ENCODE results near the gene SRF. TPM values are rescaled to one million over a fixed set of nuclear protein-coding genes. Genes with fewer than 3 reads are reported as not detected.

SRF gene
- total and polyA plus RNA-seq, 8 donors, result 7.2 to 12.8 (median 10.9) TPM

DNA sequence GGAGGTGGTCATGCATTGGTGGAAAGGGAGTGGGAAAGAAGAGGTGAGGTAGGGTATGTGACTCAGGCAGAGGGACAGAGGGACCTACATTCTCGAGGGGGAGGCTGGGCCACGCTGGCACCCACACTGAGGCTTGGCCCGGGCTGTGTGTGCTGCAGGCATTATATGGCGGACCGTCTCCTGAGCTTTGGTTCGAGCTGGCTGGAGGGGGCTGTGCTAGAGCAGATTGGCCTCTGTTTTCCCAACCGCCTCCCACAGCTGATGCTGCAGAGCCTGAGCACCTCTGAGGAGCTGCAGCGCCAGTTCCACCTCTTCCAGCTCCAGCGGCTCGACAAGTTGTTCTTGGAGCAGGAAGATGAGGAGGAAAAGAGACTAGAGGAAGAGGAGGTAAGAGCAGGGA lies 34.8 kb downstream of the SRF start:
- 95 to 97% methylated on average over 10 of the region's 10 CpGs for WGBS, 2 donors
- Histone ChIP-seq H3K27me3 (no peaks in the 10 kb centered on the region), H3K36me3 (no peaks in the 10 kb centered on the region), H3K27ac (no peak overlapping the region), H3K4me3 (no peak overlapping the region), H3K4me1 (no peaks in the 10 kb centered on the region), H3K9me3 (no peaks in the 10 kb centered on the region)
- intact Hi-C loops (cut with DNase I), result no loop called here
- DNase-seq, result no peak
- TF ChIP-seq CTCF (IDR thresholded peaks at IDR 0.05), result no peak
- no peak for FAIRE-seq
- ATAC-seq, result no peak

- Histone ChIP-seq H3K36me3 (no peaks in the 10 kb centered on the region), H3K4me1 (no peaks in the 10 kb centered on the region), H3K27me3 (no peaks in the 10 kb centered on the region), H3K4me3 (no peak overlapping the region), H3K9me3 (no peaks in the 10 kb centered on the region), H3K27ac (no peak overlapping the region)
- intact Hi-C loops (cut with DNase I), result no loop called here
- TF ChIP-seq CTCF (IDR thresholded peaks at IDR 0.05), result no peak
- FAIRE-seq, result no peak
- no peak for DNase-seq
- 93 to 94% methylated on average over 2 of the region's 2 CpGs for WGBS, 2 donors
- no peak for ATAC-seq
Observed at GRCh38 chr6:43207286-43207685, 36.2 kb downstream of the SRF start.

- no peak overlapping the region for H3K4me3 ChIP-seq
- H3K4me1 ChIP-seq, result no peaks in the 10 kb centered on the region
- H3K36me3 ChIP-seq, result no peaks in the 10 kb centered on the region
- 44 to 58% methylated on average over 1 of the region's 1 CpG for WGBS, 2 donors
- ATAC-seq (peak in 1 of 4 donors; percentile 13), DNase-seq (no peak), FAIRE-seq (no peak)
- intact Hi-C loops (cut with DNase I), result no loop called here
- no peak for TF ChIP-seq CTCF (IDR thresholded peaks at IDR 0.05)
- no peaks in the 10 kb centered on the region for H3K9me3 ChIP-seq
- H3K27me3 ChIP-seq, result no peaks in the 10 kb centered on the region
- peak overlapping the region in 1 of 4 donors; percentile 10 for H3K27ac ChIP-seq
Observed at GRCh38 chr6:43211955-43212354, 40.9 kb downstream of the SRF start.

GRCh38 chr6:43213431-43213830 lies 42.4 kb downstream of the SRF start:
- no peak for TF ChIP-seq CTCF (IDR thresholded peaks at IDR 0.05)
- DNase-seq (no peak), FAIRE-seq (no peak), ATAC-seq (no peak)
- no peaks in the 10 kb centered on the region for H3K36me3 ChIP-seq
- H3K4me1 ChIP-seq, result no peaks in the 10 kb centered on the region
- H3K4me3 ChIP-seq, result no peak overlapping the region
- intact Hi-C loops (cut with DNase I), result no loop called here
- H3K9me3 ChIP-seq, result no peaks in the 10 kb centered on the region
- 85 to 88% methylated on average over 11 of the region's 11 CpGs for WGBS, 2 donors
- H3K27ac ChIP-seq, result no peak overlapping the region
- H3K27me3 ChIP-seq, result no peaks in the 10 kb centered on the region

DNA sequence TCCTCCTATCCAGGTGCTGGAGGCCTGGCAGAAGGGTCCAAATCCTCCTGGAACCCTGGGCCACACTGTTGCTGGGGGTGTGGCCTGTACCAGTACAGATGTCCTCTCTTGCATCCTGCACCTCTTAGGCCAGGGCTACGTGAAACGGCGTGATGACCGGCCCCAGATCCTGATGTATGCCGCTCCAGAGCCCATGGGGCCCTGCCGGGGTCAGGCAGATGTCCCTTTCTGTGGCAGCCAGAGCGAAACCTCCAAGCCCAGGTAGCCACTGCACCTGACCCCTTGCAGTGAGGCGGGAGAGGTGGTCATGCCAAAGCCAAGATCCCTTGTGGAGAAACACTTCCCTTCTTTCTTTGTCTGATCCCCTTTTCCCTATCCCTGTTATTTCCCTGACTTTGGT lies 44.0 kb downstream of the SRF start:
- Histone ChIP-seq H3K27ac (no peak overlapping the region), H3K36me3 (no peaks in the 10 kb centered on the region), H3K27me3 (no peaks in the 10 kb centered on the region), H3K4me1 (no peaks in the 10 kb centered on the region), H3K4me3 (no peak overlapping the region), H3K9me3 (no peaks in the 10 kb centered on the region)
- 95 to 98% methylated on average over 8 of the region's 8 CpGs for WGBS, 2 donors
- intact Hi-C loops (cut with DNase I), result no loop called here
- no peak for FAIRE-seq
- no peak for TF ChIP-seq CTCF (IDR thresholded peaks at IDR 0.05)
- no peak for ATAC-seq
- no peak for DNase-seq
